HG02943 (cell line): Measurements from ENCODE around the gene PRUNE1.
A peak's percentile ranks its signal among the peaks of the same experiment; 100 is the strongest.

Source experiments
- ATAC-seq: cut with Tn5 transposase; IDR thresholded peaks from one replicate; pipeline ENCODE4 v1.9.1; 2021; ENCODE audit warnings: mild to moderate bottlenecking, low read depth, moderate library complexity; ENCODE audit not compliant: unreplicated experiment

Gene PRUNE1

GRCh38 chr1:151070474-151071276 lies 62.4 kb downstream of the PRUNE1 start, which contains the start of gene GABPB2:
GABPB2 (plus strand) TSS chr1:151070761; CDS start chr1:151088190, 17,429 bp downstream.
- ATAC-seq, result peak; percentile 57

- ATAC-seq, result no peak
These were observed 64.0 kb downstream of the PRUNE1 start for GRCh38 chr1:151072224-151072623.
